Measurements from ENCODE around the gene NSUN7.

The NSUN7 gene

DNA sequence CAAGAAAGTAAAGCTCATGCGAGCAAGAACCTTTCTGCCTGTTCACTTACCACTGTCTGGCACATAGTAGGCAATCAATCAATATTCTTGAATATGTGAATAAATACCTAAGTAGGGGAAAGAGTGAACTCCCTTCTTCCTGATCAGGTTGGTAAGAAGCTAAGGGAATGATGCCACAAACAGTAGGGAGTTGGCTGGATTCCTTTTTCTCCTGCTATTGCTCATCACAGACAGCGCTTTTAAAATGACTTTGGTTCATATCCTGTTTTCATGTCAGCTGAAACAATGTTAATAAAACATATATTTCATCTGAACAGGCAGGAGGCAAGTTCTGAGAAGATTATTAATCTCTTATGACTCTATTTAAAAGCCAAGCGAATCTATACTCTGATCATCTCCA lies 99.2 kb downstream of the NSUN7 start:
- DNase-seq = no peak

DNA sequence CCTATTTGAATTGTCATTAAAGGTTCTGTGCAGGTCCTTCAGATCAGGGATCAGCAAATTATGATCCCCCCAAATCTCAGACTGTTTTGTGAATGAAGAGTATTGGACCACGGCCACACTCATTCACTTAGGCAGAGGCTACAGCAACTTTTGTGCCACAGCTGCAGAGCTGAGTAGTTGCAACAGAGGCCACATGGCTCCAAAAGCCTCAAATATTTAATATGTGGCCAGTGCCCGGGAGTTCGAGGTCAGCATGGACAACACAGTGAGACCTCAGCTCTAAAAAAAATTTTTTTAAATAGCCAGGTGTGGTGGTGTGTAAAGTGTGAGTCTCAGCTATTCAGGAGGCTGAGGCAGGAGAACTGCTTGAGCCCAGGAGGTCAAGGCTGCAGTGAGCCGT lies 100.7 kb downstream of the NSUN7 start:
- no peak for DNase-seq

DNA sequence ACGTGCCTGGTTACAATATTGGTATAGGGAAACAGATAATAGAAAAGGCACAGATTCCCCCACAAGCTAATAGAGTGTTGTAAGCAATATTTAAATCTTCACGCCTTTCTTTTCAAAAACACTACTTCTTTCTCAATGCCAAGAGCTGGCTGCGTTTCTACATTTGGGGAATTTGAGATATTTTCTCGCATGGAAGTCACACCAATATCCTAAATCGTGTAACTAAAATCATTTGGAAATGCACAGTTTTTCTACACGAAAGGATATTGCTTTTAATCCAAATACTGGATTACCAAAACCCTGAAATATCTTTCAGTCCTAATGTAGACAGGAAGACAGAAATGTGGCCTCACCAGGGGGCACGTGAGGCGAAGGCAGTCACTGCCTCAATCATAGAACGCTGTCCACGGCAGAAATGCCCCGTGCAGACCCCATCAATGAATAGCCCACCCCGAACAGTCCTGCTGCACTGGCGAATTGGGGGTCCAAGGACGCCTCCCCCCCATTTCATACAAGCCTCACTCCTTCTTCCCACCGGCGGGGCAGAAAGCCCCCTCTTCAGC lies 106.6 kb downstream of the NSUN7 start:
- no peak for DNase-seq

DNA sequence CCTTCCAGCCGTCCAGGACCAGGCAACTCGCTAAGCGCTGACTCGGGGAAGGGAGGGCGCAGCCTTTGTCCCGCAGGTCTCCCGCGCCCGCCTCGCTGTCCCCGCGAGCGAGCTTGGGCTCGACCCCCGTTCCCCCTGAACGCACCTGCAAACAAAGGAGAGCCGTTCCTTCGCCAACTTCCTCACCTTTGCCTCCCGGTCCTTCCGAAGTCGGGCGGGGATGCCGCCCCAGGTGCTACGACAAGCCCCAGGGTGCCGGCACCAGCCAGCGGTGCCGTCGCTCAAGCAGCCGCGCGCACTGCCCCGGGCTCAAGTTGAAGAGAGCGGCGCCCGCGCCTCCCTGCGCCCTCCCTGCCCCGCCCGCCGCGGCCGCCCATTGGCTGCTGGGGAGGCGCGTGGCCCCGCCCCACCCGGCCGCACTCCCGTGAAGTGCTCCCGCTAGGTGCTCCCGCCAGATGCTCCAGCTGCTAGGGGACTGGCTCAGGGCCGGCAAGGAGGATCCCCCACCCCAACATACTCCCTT lies 107.1 kb downstream of the NSUN7 start:
- peak; percentile 73 for DNase-seq

- DNase-seq = no peak
These were observed 108.2 kb downstream of the NSUN7 start for GRCh38 chr4:40857956-40858355.

DNA sequence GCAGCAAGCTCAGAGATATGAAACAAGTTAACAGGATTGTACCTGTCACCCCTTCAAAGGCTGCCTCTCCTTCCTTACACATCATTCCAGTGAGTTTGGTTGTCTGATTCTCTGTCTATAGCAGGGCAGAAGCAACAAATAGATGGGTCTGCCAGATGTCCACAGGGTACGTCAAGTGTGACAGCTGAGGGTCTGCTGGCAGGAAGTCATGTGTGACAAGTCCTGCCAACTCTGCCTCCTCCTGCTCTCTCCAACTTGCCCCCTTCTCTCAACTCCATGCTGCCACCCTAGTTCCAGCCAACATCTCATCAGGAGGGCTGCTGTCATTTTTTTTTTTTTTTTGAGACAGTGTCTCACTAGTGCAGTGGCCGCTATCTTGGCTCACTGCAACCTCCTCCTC lies 109.2 kb downstream of the NSUN7 start:
- DNase-seq = no peak

Data from NCI-H510A treated with DMSO at 0.1 percent for 48 hours (cell line).